GM19397 (cell line): ENCODE results near the gene NOS1AP.
A peak's percentile ranks its signal among the peaks of the same experiment; 100 is the strongest.
"Not testable (repeated sequence)": the region's sequence is repeated elsewhere in the genome, so short reads cannot be mapped to it uniquely, and the experiment has no call there.

Source experiments
- ATAC-seq: cut with Tn5 transposase; IDR thresholded peaks from one replicate; pipeline ENCODE4 v1.9.1; 2021; ENCODE audit warnings: mild to moderate bottlenecking, moderate library complexity; ENCODE audit not compliant: unreplicated experiment

NOS1AP gene

DNA sequence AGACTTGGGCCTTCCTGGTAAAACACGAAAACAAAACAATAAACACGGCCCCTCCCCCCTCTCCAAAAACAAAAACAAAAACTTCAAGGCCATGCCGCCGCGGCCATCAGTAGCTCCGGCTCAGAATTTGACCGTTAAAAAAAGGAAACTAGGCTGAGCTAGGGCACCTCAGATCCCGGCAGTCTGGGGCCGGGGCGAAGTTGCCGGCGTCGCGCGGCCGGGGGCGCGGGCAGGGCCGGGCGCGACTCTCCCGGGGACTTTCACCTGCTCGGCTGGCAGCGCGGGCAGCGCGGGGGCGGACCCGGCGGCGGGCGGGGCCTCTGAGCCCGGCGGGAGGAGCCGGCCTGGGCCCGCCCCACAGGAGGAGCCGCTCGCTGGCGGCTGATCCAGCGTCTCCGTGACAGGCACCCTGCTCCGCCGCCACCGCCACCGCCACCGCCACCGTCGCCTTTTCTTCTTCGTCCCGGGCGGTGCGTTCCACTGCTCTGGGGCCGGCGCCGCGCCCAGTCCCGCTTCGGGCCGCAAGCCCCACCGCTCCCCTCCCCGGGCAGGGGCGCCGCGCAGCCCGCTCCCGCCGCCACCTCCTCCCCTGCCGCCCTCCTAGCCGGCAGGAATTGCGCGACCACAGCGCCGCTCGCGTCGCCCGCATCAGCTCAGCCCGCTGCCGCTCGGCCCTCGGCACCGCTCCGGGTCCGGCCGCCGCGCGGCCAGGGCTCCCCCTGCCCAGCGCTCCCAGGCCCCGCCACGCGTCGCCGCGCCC is at the start of gene NOS1AP:
Gene NOS1AP, plus strand, starts transcription at position 358 of the 760 bp plus-strand sequence. CDS start 487 bp downstream, outside the sequence.
- ATAC-seq = peak; percentile 98

- no peak for ATAC-seq
These were observed 49.3 kb upstream of the NOS1AP start for GRCh38 chr1:162020150-162020549.

GRCh38 chr1:162021124-162021523 is 48.4 kb upstream of the NOS1AP start:
- ATAC-seq = no peak

- ATAC-seq = no peak
These were observed 46.9 kb upstream of the NOS1AP start for GRCh38 chr1:162022626-162023025.

DNA sequence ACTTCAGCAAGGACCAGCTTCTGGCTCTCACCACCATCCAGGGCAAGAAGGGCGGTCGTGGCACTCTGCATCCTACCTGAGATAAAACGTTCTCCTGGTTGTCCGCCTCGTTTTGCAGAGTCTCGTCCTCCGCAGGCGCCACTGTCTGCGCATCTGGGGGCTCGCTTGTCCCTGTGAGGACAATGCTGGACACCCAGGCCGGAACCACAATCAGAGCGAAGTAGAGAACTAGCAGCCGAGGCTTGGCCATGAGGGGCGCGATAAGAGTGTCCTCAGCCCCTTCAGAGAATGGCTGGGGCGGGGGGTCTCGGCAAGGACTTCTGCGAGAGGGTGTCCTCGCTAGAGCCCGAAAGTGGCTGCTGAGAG is 46.3 kb upstream of the NOS1AP start:
- ATAC-seq = no peak

DNA sequence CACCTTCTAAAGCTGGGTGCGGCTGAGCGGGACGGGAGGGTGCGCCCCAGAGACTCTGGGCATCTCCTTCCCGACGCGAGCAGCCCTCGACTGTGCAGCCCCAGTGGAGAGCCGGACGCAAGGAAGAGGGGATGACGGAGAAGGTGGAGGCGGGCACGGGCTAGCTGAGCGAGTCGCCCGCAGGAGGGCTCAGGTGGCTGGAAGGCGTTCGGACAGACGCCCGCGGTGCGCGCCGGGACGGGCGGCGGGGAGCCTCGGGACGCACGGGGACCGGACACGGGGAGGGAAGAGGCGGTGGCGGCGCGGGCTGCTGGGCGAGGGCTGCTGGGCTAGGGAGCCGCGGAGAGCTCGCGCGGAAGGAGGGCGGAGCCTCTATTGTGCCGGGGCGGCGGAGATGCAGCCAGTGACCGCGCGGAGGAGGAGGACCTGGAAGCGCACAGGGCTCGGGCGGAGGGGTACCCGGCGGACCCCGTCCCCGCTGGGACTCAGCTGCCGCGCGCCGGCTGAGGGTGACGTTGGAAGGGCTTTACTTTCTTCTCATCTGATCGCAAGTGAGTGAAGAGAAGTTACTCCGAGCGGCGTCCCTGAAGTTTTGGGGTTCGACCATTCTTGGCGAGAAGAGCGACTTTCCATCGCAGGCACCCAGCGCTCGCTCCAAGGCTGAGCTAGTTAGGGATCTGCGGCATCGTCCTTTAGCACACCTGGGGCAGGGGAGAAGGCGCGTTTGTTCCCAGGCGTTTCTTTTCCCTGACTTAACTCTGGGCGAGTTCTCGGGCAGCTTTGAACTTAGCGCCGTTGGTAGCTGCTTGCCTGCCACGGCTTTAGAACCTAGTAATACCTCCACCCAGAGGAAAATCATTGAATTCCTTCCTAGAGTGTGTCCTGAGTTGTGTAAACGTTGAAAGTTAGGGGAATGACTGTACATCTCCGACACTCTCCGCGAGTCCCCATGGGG is 45.7 kb upstream of the NOS1AP start, which contains the start of gene OLFML2B:
Gene OLFML2B, minus strand, starts transcription at position 323 of the 955 bp plus-strand sequence. CDS start 439 bp downstream, outside the sequence.
- ATAC-seq = peak; percentile 52

- no peak for ATAC-seq
These were observed 44.0 kb upstream of the NOS1AP start for GRCh38 chr1:162025541-162025940.

DNA sequence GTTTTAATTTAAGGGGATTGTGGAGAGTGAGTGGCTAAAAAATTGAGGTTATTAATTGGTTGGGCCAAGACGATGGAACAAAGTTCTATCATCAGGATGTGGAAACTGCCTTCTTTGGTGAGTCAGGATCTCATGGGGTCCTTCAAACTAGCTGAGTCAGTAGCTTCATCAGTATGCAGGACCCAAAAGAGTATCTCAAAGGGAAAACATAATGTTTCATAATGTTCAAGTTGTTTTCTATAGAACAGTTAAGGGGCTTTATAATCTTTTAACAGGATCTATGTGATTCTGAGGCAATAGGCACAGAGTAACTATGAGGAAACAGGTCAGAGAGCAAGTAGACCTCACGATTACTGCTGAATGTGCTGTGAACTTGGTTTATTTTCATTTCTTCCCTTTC is 42.6 kb upstream of the NOS1AP start:
- ATAC-seq = no peak

DNA sequence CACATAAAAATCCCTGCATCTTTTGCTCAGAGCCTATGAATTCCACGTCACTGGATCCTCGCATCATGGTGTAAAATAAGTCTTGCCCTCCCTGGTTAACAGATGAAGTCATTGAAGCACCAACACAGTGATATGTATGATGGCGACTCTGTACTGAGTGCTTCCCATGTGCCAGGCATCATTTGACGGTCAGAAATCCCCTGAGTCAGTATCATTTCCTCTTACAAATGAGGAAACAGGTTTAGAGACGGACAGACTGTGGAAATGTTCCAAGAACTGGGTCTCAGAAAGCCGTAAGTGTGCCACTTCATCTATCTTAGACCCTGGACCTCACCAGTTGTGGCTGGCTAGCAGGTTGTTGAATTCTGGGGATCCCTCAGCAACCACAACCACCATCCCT is 40.8 kb upstream of the NOS1AP start:
- no peak for ATAC-seq

DNA sequence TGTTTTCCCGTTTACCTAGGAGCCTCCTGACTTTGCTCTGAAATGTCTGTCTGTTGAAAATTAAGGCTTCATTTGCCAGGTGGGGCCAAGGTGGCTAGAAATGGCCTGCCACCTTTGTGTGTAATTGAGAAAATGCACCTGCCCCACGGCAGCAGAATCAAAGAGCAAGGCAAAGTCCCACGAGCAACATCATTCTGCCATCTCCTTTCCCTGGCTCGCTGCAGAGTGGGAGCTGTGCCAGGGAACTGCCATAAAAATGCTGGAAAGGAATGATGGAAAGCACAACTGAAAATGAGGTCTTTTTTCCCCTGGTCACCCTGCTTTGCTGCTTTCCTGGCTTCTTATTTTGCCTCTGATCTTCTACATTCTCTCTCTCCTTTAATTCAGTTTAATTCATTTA is 40.3 kb upstream of the NOS1AP start:
- no peak for ATAC-seq

DNA sequence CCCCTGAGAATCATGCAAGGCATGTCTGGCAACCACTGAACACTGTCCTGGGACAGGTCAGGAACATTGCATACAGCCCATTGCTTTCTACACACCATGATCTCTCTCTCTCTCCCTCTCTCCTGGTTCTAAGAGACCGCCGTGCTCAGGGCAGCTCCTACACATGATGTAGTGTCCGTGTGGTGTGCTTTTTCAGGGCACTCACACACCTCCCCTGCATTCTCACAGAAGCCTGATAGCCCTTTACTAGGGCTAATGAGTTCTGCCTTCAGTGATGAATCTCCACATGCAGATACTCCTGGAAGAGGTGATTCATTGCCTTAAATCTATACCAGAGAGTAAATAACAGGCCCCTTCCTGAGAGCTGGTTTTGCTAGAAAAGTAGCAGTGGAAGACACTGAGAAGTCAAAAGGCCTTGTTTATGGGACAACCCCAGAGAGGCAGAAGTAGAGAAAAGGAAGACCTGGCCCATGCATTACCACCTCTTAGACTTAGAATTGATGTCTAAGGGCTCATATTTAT is 38.7 kb upstream of the NOS1AP start:
- no peak for ATAC-seq

DNA sequence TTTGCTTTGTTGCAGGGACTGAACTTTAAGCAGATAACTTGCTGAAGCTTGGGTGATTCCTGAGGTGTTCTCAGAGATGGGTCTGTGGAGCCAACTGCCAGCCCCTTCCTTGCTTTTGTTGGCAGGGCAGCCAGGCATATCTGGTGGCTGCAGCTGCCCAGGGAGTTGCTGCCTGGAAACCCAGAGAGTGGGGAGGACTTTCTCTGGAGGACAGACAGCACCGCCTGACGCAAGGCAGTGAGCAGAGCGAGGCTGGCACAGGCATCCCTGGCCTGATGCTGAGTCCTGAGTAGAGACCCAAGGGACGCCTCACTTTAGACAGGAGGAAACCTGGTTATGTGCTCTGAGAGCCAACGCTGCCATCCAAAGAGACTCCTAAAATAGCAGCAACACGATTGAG is 36.1 kb upstream of the NOS1AP start:
- ATAC-seq = no peak

DNA sequence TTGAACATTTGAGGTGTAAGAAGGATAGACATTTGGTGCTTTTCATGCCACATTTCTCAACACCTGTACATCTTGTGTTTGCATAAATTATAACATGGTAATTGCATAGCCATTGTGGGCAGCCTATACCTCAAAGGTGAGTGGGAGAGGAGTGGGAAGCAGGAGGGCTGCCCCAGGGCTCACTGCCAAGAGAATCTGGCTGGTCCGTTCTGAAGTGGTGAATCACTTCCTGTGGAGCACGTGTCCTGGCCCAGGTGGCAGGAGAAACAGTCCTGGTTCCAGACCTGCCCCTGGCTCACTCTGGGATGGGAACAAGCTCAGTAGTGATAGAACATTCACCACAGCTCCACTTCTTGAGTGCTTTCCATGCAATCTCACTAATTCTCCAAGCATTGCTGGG is 34.2 kb upstream of the NOS1AP start:
- ATAC-seq = no peak

DNA sequence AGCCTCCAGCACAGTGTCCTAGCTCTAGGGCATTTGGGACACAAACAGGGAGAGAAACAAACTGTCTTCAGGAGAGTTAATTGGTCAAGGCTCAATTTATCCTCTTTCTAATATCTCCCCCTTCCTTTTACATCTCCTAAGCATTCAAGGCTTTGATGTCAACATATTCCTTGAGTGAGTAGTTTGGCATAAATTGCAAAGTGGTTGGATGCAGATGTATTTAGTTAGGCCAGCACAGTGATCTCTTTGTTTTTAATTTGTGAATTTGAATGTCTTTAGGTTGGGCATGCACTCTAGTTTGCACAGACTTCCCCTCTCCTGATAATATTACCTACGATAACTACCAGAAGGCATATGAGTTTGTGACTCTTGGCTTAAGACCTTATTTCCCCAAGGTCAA is 33.3 kb upstream of the NOS1AP start:
- ATAC-seq = no peak

- ATAC-seq = no peak
These were observed 30.9 kb upstream of the NOS1AP start for GRCh38 chr1:162038624-162039023.

DNA sequence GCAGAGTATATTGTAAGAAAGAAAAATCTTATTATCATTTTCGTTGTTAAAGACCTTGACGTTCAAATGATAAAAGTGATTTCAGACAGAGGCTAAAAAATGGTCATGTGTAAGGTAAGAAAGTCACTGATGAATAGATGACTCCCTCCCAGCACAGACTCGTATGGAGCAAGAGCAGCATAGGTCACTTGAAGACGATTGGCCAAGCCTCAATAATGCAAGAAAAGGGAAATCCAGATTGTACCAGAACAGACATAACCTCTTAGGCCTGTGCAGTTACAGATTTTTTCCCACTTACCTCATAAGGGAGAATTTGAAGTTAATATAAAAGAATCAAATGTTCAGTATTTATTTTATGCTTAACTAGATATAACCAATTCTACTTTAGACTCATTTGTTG is 29.5 kb upstream of the NOS1AP start:
- ATAC-seq = no peak

DNA sequence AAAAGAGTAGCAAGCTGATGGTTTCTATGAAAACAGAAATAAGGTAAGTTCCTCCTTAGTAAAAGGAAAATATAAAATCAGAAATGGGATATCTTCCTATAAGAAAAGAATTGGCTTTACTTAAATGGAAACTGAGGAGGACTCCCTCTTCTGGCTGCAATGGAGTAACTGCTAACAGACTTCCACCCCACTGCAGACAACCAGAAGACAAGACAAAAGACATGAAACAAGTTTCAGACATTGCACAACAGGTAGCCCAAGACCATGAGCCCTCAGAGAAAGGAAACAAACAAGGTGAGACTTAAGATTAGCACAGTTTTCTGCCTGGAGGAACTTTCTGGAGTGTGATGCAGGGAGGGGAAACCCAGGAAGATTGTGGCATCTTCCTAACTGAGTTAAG is 28.8 kb upstream of the NOS1AP start:
- ATAC-seq = no peak

DNA sequence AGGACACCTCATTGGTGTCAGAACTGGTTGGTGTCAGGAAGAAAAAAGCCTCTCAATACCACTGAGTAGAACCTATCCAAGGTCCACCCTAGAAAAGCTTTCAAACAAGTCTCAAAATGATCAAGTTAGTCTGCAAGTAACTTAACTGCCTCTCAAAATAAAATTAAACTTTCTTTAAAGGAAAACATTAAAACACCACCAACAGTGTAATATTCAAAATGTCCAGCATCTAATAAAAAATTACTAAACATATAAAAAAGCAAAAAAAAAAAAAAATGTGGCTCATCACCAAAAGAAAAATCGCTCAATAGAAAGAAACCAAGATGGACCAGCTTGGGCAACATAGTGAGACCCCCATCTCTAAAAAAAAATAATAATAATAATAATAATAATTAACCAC is 27.1 kb upstream of the NOS1AP start:
- no peak for ATAC-seq

DNA sequence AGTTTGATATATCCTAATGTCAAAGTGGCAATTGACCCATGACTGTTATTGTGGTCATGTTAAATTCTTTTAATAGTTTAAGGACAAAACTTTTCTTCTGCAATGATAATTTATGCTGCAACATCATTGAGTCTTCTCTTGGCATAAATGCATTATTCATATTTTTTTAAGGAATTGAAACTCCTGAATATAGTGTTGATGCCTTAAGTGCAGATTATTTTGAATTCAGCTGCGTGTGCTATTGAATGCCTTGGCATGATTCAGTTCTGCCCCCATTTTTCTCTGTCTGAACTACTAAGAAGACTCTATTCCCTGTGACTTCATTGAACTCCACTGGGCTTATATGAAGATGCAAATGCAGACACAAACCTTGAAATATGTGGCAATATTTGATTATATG is 22.6 kb upstream of the NOS1AP start:
- ATAC-seq = no peak

- ATAC-seq = not testable (repeated sequence)
These were observed 15.5 kb upstream of the NOS1AP start for GRCh38 chr1:162053949-162054348.

DNA sequence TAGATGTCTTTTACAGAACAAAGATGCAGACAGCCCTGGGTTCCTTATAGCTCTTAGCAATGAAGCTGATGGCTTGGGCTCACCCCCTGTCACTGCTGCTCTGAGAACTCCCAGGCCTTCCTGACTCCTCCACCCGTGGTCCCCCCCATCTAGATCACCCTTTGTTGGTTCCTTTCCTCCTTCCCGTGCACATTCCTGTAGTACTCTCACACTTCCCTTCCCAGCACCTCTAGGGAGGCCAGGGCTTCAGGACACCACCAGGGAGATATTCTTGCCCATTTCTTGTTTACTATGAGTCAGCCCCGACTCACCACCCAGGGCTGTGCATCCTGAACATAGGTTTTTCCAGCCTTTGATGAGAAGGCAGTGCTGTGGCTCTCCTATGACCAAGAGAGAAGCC is 14.4 kb upstream of the NOS1AP start:
- ATAC-seq = no peak

GRCh38 chr1:162056043-162056442 is 13.4 kb upstream of the NOS1AP start:
- peak; percentile 77 for ATAC-seq
